NCI-H2196 (cell line): ENCODE data around the gene GPRC6A.

Source experiments
- DNase-seq: peaks from one replicate; lab custom pipeline; 2025; ENCODE audit not compliant: unreplicated experiment; lab: John Stamatoyannopoulos, UW

Gene GPRC6A

GRCh38 chr6:116783852-116784251 is 45.0 kb downstream of the GPRC6A start:
- DNase-seq: no peak

GRCh38 chr6:116779573-116780164 is 49.2 kb downstream of the GPRC6A start:
- DNase-seq: peak; percentile 24

GRCh38 chr6:116773886-116774285 is 55.0 kb downstream of the GPRC6A start:
- DNase-seq: no peak

GRCh38 chr6:116772450-116772849 is 56.4 kb downstream of the GPRC6A start:
- no peak for DNase-seq

GRCh38 chr6:116767715-116768114 is 61.2 kb downstream of the GPRC6A start:
- DNase-seq: no peak

GRCh38 chr6:116766506-116767176 is 62.2 kb downstream of the GPRC6A start:
- no peak for DNase-seq

- no peak for DNase-seq
These were observed 63.7 kb downstream of the GPRC6A start, which contains the start of gene FAM162B for GRCh38 chr6:116764961-116765841. TSS of gene FAM162B (minus strand) at chr6:116765719. CDS start at chr6:116765576, 143 bp downstream.

GRCh38 chr6:116764629-116764960 is 64.3 kb downstream of the GPRC6A start:
- no peak for DNase-seq

GRCh38 chr6:116763906-116764628 is 64.8 kb downstream of the GPRC6A start:
- no peak for DNase-seq

GRCh38 chr6:116763048-116763447 is 65.8 kb downstream of the GPRC6A start:
- DNase-seq: no peak

- DNase-seq: no peak
These were observed 66.6 kb downstream of the GPRC6A start for GRCh38 chr6:116762235-116762634.

- DNase-seq: no peak
These were observed 67.1 kb downstream of the GPRC6A start for GRCh38 chr6:116761779-116762178.

GRCh38 chr6:116745176-116745575 is 83.7 kb downstream of the GPRC6A start:
- DNase-seq: no peak
